ENCODE data around the gene PRLR.
A peak's percentile ranks its signal among the peaks of the same experiment; 100 is the strongest.
"Not testable (repeated sequence)": the region's sequence is repeated elsewhere in the genome, so short reads cannot be mapped to it uniquely, and the experiment has no call there.

Gene PRLR

GRCh38 chr5:35195472-35195852 is 34.8 kb downstream of the PRLR start:
- no peak for DNase-seq (ENCODE audit: low read depth in 2 of 2)

- DNase-seq (ENCODE audit: low read depth in 2 of 2): no peak
Measured at GRCh38 chr5:35194635-35195471, 35.4 kb downstream of the PRLR start.

GRCh38 chr5:35192506-35192905 is 37.8 kb downstream of the PRLR start:
- DNase-seq (ENCODE audit: low read depth in 2 of 2): no peak

- not testable (repeated sequence) for DNase-seq (ENCODE audit: low read depth in 2 of 2)
Measured at GRCh38 chr5:35189801-35190200, 40.5 kb downstream of the PRLR start.

- no peak for DNase-seq (ENCODE audit: low read depth in 2 of 2)
Measured at GRCh38 chr5:35188031-35188457, 42.2 kb downstream of the PRLR start.

GRCh38 chr5:35187621-35188020 is 42.7 kb downstream of the PRLR start:
- not testable (repeated sequence) for DNase-seq (ENCODE audit: low read depth in 2 of 2)

- DNase-seq (ENCODE audit: low read depth in 2 of 2): no peak
Measured at GRCh38 chr5:35186749-35187148, 43.5 kb downstream of the PRLR start.

GRCh38 chr5:35185518-35185917 is 44.8 kb downstream of the PRLR start:
- DNase-seq (ENCODE audit: low read depth in 2 of 2): no peak

GRCh38 chr5:35183556-35183955 is 46.7 kb downstream of the PRLR start:
- DNase-seq (ENCODE audit: low read depth in 2 of 2): no peak

GRCh38 chr5:35182910-35183535 is 47.3 kb downstream of the PRLR start:
- peak in 1 of 2 donors; percentile 4 for DNase-seq (ENCODE audit: low read depth in 2 of 2)

- DNase-seq (ENCODE audit: low read depth in 2 of 2): no peak
Measured at GRCh38 chr5:35182486-35182885, 47.8 kb downstream of the PRLR start.

- DNase-seq (ENCODE audit: low read depth in 2 of 2): no peak
Measured at GRCh38 chr5:35180046-35180445, 50.2 kb downstream of the PRLR start.

GRCh38 chr5:35177783-35178182 is 52.5 kb downstream of the PRLR start:
- DNase-seq (ENCODE audit: low read depth in 2 of 2): no peak

- no peak for DNase-seq (ENCODE audit: low read depth in 2 of 2)
Measured at GRCh38 chr5:35172533-35172932, 57.8 kb downstream of the PRLR start.

GRCh38 chr5:35171991-35172390 is 58.3 kb downstream of the PRLR start:
- DNase-seq (ENCODE audit: low read depth in 2 of 2): no peak

- no peak for DNase-seq (ENCODE audit: low read depth in 2 of 2)
Measured at GRCh38 chr5:35171078-35171477, 59.2 kb downstream of the PRLR start.

- no peak for DNase-seq (ENCODE audit: low read depth in 2 of 2)
Measured at GRCh38 chr5:35166043-35166442, 64.2 kb downstream of the PRLR start.

GRCh38 chr5:35164860-35165542 is 65.3 kb downstream of the PRLR start:
- no peak for DNase-seq (ENCODE audit: low read depth in 2 of 2)

- DNase-seq (ENCODE audit: low read depth in 2 of 2): no peak
Measured at GRCh38 chr5:35163710-35164033, 66.6 kb downstream of the PRLR start.

GRCh38 chr5:35162848-35163709 is 67.2 kb downstream of the PRLR start:
- no peak for DNase-seq (ENCODE audit: low read depth in 2 of 2)

- DNase-seq (ENCODE audit: low read depth in 2 of 2): no peak
Measured at GRCh38 chr5:35161652-35162273, 68.5 kb downstream of the PRLR start.

All from stimulated activated CD8-positive, alpha-beta memory T cell treated with anti-CD3 and anti-CD28 coated beads, Interleukin-15, amount 100 ng/mL, for 48 hours (primary cell).